ENCODE measurements around the gene ZNHIT3. TPM values are rescaled to one million over a fixed set of nuclear protein-coding genes. Genes with fewer than 3 reads are reported as not detected.

Gene ZNHIT3
- total and polyA plus RNA-seq, 2 of the 13 experiments (the other 11 are each of a cell fraction or from before 2014, with no cell fraction given): 66.6 to 77.4 TPM

DNA sequence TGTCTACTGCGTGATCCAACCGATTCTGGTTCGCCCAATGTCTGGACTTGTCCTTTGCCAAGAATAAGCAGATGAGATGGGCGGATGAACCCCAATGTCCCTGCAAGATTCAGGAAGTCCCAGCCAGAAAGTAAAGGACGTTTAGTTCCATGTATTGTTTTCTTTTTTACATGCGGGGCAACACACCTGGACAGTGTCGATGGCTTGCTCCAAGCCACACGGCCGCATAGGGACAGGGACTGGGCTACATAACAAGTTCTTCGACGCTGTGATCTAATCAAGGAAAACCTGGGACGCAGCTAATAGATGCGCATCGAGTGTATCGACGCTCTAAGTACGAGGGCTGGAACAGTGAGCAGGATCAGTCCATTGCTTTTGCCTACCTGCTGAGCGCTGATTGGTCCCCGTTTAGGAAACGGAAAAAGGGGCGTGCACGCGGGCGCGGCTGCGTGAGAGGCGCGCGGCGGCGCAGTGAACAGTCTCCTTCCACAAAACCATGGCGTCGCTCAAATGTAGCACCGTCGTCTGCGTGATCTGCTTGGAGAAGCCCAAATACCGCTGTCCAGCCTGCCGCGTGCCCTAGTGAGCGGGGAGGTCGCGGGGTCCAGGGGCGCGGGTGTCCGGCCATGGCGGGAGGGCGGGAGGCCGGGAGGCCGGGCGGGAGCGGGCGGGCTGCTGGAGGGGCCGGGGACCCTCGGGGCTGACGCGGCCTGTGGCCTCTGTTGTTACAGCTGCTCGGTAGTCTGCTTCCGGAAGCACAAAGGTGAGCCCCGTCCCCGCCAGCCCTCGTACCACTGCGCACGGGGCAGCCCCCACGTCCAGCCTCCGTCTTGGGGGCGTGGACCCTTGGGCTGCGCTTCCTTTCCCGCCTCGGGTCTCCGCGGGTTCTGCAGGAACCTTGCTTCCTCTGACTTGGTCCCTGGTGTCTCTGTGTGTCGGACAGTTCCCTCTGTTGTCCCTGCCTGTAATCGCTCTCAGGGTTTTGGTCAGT lies at the start of gene ZNHIT3 (continued):
- TF ChIP-seq ZNF446 (CRISPR knock-in tag; IDR thresholded peaks at IDR 0.05): 0 out of 2 replicates have a peak, but pooled peaks have one; percentile 77
- TF ChIP-seq, protein P1, sequence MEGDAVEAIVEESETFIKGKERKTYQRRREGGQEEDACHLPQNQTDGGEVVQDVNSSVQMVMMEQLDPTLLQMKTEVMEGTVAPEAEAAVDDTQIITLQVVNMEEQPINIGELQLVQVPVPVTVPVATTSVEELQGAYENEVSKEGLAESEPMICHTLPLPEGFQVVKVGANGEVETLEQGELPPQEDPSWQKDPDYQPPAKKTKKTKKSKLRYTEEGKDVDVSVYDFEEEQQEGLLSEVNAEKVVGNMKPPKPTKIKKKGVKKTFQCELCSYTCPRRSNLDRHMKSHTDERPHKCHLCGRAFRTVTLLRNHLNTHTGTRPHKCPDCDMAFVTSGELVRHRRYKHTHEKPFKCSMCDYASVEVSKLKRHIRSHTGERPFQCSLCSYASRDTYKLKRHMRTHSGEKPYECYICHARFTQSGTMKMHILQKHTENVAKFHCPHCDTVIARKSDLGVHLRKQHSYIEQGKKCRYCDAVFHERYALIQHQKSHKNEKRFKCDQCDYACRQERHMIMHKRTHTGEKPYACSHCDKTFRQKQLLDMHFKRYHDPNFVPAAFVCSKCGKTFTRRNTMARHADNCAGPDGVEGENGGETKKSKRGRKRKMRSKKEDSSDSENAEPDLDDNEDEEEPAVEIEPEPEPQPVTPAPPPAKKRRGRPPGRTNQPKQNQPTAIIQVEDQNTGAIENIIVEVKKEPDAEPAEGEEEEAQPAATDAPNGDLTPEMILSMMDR (CRISPR knock-in tag; IDR thresholded peaks at IDR 0.05): no peak
- TF ChIP-seq, protein P2, sequence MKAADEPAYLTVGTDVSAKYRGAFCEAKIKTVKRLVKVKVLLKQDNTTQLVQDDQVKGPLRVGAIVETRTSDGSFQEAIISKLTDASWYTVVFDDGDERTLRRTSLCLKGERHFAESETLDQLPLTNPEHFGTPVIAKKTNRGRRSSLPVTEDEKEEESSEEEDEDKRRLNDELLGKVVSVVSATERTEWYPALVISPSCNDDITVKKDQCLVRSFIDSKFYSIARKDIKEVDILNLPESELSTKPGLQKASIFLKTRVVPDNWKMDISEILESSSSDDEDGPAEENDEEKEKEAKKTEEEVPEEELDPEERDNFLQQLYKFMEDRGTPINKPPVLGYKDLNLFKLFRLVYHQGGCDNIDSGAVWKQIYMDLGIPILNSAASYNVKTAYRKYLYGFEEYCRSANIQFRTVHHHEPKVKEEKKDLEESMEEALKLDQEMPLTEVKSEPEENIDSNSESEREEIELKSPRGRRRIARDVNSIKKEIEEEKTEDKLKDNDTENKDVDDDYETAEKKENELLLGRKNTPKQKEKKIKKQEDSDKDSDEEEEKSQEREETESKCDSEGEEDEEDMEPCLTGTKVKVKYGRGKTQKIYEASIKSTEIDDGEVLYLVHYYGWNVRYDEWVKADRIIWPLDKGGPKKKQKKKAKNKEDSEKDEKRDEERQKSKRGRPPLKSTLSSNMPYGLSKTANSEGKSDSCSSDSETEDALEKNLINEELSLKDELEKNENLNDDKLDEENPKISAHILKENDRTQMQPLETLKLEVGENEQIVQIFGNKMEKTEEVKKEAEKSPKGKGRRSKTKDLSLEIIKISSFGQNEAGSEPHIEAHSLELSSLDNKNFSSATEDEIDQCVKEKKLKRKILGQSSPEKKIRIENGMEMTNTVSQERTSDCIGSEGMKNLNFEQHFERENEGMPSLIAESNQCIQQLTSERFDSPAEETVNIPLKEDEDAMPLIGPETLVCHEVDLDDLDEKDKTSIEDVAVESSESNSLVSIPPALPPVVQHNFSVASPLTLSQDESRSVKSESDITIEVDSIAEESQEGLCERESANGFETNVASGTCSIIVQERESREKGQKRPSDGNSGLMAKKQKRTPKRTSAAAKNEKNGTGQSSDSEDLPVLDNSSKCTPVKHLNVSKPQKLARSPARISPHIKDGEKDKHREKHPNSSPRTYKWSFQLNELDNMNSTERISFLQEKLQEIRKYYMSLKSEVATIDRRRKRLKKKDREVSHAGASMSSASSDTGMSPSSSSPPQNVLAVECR (CRISPR knock-in tag; IDR thresholded peaks at IDR 0.05; ENCODE audit: borderline replicate concordance): peak; percentile 84
- TF ChIP-seq ZNF496 (CRISPR knock-in tag; IDR thresholded peaks at IDR 0.05; ENCODE audit: insufficient replicate concordance): no peak
- no peak; the same call in 1 of the 2 replicates for TF ChIP-seq HNF4A (CRISPR knock-in tag; IDR thresholded peaks at IDR 0.05)
- TF ChIP-seq, protein P3, sequence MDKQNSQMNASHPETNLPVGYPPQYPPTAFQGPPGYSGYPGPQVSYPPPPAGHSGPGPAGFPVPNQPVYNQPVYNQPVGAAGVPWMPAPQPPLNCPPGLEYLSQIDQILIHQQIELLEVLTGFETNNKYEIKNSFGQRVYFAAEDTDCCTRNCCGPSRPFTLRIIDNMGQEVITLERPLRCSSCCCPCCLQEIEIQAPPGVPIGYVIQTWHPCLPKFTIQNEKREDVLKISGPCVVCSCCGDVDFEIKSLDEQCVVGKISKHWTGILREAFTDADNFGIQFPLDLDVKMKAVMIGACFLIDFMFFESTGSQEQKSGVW (CRISPR knock-in tag; IDR thresholded peaks at IDR 0.05; ENCODE audit: borderline replicate concordance): no peak
- TF ChIP-seq ZMYM2 (CRISPR knock-in tag; IDR thresholded peaks at IDR 0.05): no peak
- TF ChIP-seq ZNF124 (CRISPR knock-in tag; IDR thresholded peaks at IDR 0.05): peak; percentile 80; the same call in 1 of the 2 replicates
- TF ChIP-seq NRL (CRISPR knock-in tag; IDR thresholded peaks at IDR 0.05; ENCODE audit: borderline replicate concordance): no peak
- no peak for TF ChIP-seq REXO4 (CRISPR knock-in tag; IDR thresholded peaks at IDR 0.05; ENCODE audit: borderline replicate concordance)
- TF ChIP-seq PTBP1 (IDR thresholded peaks at IDR 0.05; ENCODE audit: low read depth, low read length, poor library complexity, severe bottlenecking): no peak
- TF ChIP-seq EED (CRISPR knock-in tag; IDR thresholded peaks at IDR 0.05): no peak
- TF ChIP-seq TAF1 (CRISPR knock-in tag; IDR thresholded peaks at IDR 0.05): peak; percentile 81
- TF ChIP-seq JUNB (CRISPR knock-in tag; IDR thresholded peaks at IDR 0.05; ENCODE audit: borderline replicate concordance): no peak; the same call in 1 of the 2 replicates
- peak; percentile 88 for TF ChIP-seq POLR2AphosphoS5 (IDR thresholded peaks at IDR 0.05; ENCODE audit: low read depth, low read length)
- no peak for TF ChIP-seq RARA (CRISPR knock-in tag; IDR thresholded peaks at IDR 0.05)
- TF ChIP-seq, protein P4, sequence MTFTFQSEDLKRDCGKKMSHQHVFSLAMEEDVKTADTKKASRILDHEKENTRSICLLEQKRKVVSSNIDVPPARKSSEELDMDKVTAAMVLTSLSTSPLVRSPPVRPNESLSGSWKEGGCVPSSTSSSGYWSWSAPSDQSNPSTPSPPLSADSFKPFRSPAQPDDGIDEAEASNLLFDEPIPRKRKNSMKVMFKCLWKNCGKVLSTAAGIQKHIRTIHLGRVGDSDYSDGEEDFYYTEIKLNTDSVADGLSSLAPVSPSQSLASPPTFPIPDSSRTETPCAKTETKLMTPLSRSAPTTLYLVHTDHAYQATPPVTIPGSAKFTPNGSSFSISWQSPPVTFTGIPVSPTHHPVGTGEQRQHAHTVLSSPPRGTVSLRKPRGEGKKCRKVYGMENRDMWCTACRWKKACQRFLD (CRISPR knock-in tag; IDR thresholded peaks at IDR 0.05; ENCODE audit: borderline replicate concordance): no peak
- no peak for TF ChIP-seq HNRNPL (IDR thresholded peaks at IDR 0.05; ENCODE audit: low read depth, low read length)
